GM15510 (cell line): ENCODE measurements around the gene RALGPS1.

Experiments used
- POLR2A ChIP-seq: IDR thresholded peaks from 3 replicates; pipeline ENCODE4 v1.6.1; 2011; ENCODE audit warnings: borderline replicate concordance; ENCODE audit not compliant: insufficient read length; ENCODE audit errors: extremely low read depth

The RALGPS1 gene

GRCh38 chr9:127219520-127219919 is 304.9 kb downstream of the RALGPS1 start:
- TF ChIP-seq POLR2A = no peak

DNA sequence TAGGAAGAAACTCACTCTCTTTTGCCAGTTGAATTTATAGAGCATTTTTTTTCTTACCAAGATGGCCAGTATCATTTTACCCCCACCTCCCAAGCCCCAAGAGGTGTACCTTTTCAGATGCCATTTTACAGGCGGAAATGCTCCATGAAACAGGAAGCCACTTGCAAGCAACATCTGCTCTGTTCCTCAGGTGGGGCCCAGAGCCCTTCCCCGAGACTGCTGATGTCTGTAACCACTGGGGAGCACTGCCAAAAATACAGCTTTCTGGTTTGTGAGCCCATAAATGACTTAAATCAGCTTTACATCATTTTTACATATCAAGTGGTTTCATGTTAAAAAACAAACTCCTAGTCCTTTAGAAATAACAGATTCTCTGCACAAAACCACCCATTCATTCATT is 307.1 kb downstream of the RALGPS1 start:
- TF ChIP-seq POLR2A = no peak

DNA sequence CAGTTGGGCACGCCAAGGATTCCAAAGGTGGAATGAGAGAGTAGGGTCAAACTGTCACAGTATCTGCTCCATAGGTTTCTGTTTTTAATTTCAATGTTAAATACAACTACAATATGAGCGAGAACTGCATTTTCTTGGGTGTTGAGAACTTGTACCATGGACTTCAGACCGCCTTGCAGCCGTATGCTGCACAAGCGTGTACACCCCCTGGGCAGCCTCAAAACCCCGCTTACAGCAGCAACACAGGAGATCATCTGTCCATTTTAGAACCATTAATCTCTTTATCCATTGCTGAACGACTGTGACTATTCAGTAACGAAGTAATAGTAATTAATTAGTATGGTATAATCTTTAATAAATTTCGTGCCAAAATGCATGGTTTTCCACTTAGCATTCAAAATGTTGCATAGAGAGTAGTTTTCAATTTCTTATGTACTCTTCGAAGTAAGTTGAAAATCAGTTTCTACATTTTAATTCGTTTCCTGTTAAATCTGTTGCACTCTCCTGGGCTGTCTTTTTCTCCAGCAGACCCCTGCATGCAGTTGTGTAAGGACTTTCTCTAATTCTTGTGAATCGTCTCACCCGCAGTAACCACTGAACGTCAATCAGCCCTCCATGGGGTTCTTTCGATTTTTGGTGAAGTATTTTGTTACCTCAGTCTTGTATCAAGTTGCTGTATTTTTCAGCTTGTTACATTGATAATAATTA is 308.0 kb downstream of the RALGPS1 start:
- TF ChIP-seq POLR2A = no peak

DNA sequence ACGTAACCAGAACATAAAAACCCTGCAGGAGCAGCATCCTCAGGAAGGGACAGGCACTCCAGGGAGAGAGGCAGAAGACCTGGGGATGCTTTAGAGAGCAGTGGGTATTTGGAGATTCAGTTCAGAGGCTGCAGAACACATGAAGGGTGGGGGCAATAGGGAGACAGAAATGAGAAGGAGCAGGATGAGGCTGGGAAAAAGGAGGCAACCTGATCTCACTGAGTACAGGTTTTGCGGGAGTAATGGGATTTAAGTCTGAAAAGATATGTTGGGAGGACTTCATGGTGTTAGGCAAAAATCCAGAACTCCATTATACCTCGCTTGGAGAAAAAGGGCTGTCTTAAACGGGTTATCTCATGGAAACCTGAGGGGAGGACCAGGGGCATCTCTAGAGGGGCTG is 308.7 kb downstream of the RALGPS1 start:
- no peak for TF ChIP-seq POLR2A

GRCh38 chr9:127223810-127224177 is 309.2 kb downstream of the RALGPS1 start:
- TF ChIP-seq POLR2A = no peak

- TF ChIP-seq POLR2A = no peak
These were observed 309.7 kb downstream of the RALGPS1 start for GRCh38 chr9:127224178-127224882.

GRCh38 chr9:127224883-127225739 is 310.5 kb downstream of the RALGPS1 start:
- TF ChIP-seq POLR2A = peak; percentile 29

DNA sequence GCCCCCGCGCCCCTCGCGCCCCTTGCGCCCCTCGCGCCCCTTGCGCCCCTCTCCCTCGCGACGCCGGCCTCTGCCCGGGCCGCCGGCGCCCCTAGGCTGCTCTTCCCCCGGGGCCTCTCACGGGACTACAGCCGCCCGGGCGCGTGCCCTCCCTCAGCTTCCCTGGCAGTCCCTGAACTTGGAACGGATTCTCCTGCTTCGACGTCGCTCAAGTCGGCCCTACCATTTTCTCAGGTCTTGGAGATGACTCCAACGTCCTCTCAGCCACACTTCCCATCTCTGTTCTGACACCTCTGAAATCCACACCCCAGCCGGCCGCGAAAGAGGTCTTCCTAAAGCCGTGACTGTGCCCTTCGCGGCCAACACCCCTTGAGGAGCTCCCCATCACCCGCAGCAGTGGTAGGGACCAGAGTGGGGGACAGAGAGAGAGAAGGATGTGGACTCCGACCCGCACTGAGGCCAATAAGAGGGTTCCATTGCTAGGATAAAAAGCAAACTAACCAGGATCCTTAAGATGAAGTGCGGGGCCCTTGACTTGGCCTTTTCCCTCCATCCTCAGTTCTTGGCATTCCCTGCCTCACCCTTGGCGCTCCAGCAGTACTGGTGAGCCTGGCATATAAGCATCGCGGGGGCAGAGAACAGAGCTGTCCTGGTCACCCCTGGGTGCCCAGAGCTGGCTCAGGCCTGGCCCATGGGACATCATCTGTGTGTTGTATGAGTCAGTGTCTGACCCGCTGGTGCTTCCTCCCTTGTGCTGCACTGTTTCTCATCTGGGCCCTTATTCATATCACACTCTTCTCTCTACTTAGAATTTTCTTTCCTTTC is 311.4 kb downstream of the RALGPS1 start:
- no peak for TF ChIP-seq POLR2A

GRCh38 chr9:127229691-127230417 is 315.3 kb downstream of the RALGPS1 start:
- TF ChIP-seq POLR2A = no peak

GRCh38 chr9:127231666-127232065 is 317.1 kb downstream of the RALGPS1 start:
- no peak for TF ChIP-seq POLR2A

GRCh38 chr9:127232833-127233549 is 318.4 kb downstream of the RALGPS1 start:
- TF ChIP-seq POLR2A = no peak

DNA sequence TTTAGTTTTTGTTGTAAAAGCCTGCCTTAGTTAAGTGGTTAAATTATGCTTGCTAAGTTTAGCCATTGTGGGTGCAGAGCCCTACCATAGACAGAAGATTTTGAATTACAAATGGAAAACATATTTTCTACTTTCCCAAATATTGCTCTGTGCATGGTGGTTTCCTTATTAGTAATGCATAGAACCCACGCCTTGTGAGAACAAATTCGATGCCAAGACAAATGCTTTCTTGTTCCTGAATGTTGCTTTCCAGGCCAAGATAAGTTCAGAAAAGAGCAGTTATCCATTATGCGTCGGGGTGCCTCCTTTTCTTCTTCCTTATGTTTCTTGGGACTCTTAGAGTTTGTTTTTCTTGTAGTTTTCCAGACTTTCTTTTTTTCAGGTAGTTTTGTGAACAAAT is 319.0 kb downstream of the RALGPS1 start:
- no peak for TF ChIP-seq POLR2A

GRCh38 chr9:127233989-127234388 is 319.4 kb downstream of the RALGPS1 start:
- TF ChIP-seq POLR2A = no peak
